Kidney epithelial cell (primary cell): ENCODE measurements around the gene SCGB1D1. TPM values are rescaled to one million over a fixed set of nuclear protein-coding genes. Genes with fewer than 3 reads are reported as not detected.

Experiments used
- DNase-seq: peaks from one replicate; pipeline ENCODE4 v3.0.0-alpha.2; 2010; ENCODE audit warnings: low read depth
- H3K27me3 ChIP-seq: 2 replicates; pipeline ENCODE4 v1.6.0; 2011; ENCODE audit warnings: low read length; ENCODE audit not compliant: control insufficient read depth, insufficient read depth
- H3K36me3 ChIP-seq: 2 replicates; pipeline ENCODE4 v1.5.1; 2011; ENCODE audit warnings: low read length; ENCODE audit not compliant: control insufficient read depth, insufficient read depth
- H3K4me3 ChIP-seq: 2 replicates; pipeline ENCODE4 v1.5.1; 2011; ENCODE audit warnings: low read depth, mild to moderate bottlenecking, control low read depth, low read length
- CTCF ChIP-seq: IDR thresholded peaks from 2 replicates; pipeline ENCODE4 v1.5.1; 2011; ENCODE audit warnings: mild to moderate bottlenecking, moderate library complexity, low read length, control low read depth, inconsistent platforms; ENCODE audit not compliant: insufficient read depth, poor library complexity, severe bottlenecking
- total RNA-seq: library from RNA; depleted of rRNA; stranded (reverse); fragments of >200 nt; gene quantifications from 2 replicates; pipeline ENCODE4 v1.2.3, GENCODE V29; 2015

The SCGB1D1 gene
- total RNA-seq, 1 donor from 2014 or later: not detected

GRCh38 chr11:62242021-62242420 lies 52.0 kb downstream of the SCGB1D1 start, which contains the start of gene SCGB1D2:
Gene SCGB1D2 (plus strand): TSS chr11:62242239. CDS start chr11:62242308, 69 bp downstream.
- Histone ChIP-seq H3K4me3 (no peak within 1 kb of the TSS), H3K36me3 (no peaks in the 10 kb centered on the region), H3K27me3 (peaks cover 6% of the 10 kb centered on the region)
- no peak for DNase-seq
- TF ChIP-seq CTCF: no peak

Other genes starting within 250 kb of the SCGB1D1 start
- 1.0 and 1.1 TPM in 2 replicates for gene BEST1, start 239.9 kb upstream of the SCGB1D1 start, total RNA-seq
- 2,225 and 2,374 TPM in 2 replicates for gene FTH1, start 222.6 kb upstream of the SCGB1D1 start, total RNA-seq
- 16.1 and 18.8 TPM in 2 replicates for gene INCENP, start 66.2 kb upstream of the SCGB1D1 start, total RNA-seq
- not detected in 2 replicates for gene SCGB2A1, start 18.5 kb downstream of the SCGB1D1 start, total RNA-seq
- not detected in 2 replicates for gene SCGB1D2, start 52.0 kb downstream of the SCGB1D1 start, total RNA-seq
- gene SCGB2A2, start 79.9 kb downstream of the SCGB1D1 start, total RNA-seq: not detected in 2 replicates
- gene SCGB1D4, start 108.9 kb downstream of the SCGB1D1 start, total RNA-seq: not detected in 2 replicates
- gene ASRGL1, start 147.2 kb downstream of the SCGB1D1 start, total RNA-seq: 20.3 and 21.7 TPM in 2 replicates
- gene SCGB1A1, start 228.8 kb downstream of the SCGB1D1 start, total RNA-seq: not detected in 2 replicates